CD4-positive, CD25-positive, alpha-beta regulatory T cell (primary cell): ENCODE results near the gene ZFR2. TPM values are rescaled to one million over a fixed set of nuclear protein-coding genes. Genes with fewer than 3 reads are reported as not detected.

ENCODE experiments used
- ATAC-seq, 2 donors: fragments of 150-1000 bp; cut with Tn5 transposase; one replicate each; pipeline ENCODE4 v1.10.0; 2021; ENCODE audit warnings: low read depth in 2 of 2, moderate number of reproducible peaks in 2 of 2, moderate library complexity in 1 of 2
- DNase-seq, 3 donors: peaks; one replicate each; pipeline versions ENCODE4 v3.0.0 to v3.0.0-alpha.2; 2012 to 2022; ENCODE audit warnings: mixed read lengths in 1 of 3
- H3K27ac ChIP-seq: one replicate; pipeline ENCODE4 v1.7.0; 2013; ENCODE audit warnings: mild to moderate bottlenecking, low read length; ENCODE audit not compliant: insufficient read depth, poor library complexity, severe bottlenecking
- H3K27me3 ChIP-seq: one replicate; pipeline ENCODE4 v1.7.0; 2013; ENCODE audit warnings: low read length; ENCODE audit not compliant: control insufficient read depth, insufficient read depth
- H3K36me3 ChIP-seq: one replicate; pipeline ENCODE4 v1.7.0; 2013; ENCODE audit warnings: mild to moderate bottlenecking, low read length, moderate library complexity; ENCODE audit not compliant: control insufficient read depth, insufficient read depth
- H3K4me1 ChIP-seq: 2 replicates; pipeline ENCODE4 v1.7.0; 2013; ENCODE audit warnings: mild to moderate bottlenecking, low read length; ENCODE audit not compliant: insufficient read depth, control insufficient read depth, poor library complexity, severe bottlenecking
- H3K4me3 ChIP-seq: one replicate; pipeline ENCODE4 v1.7.0; 2013; ENCODE audit warnings: low read depth, mild to moderate bottlenecking, low read length, moderate library complexity
- H3K9me3 ChIP-seq, 2 experiments: 1 replicate in 1 of 2; 2 replicates in 1 of 2; pipeline ENCODE4 v1.7.0; 2013; ENCODE audit warnings: low read length in 2 of 2, mild to moderate bottlenecking in 1 of 2, moderate library complexity in 1 of 2; ENCODE audit not compliant: control insufficient read depth in 2 of 2
- H3K27ac Mint-ChIP-seq, 3 donors: one replicate each; pipeline ENCODE4 v1.8.0; 2020 to 2022; ENCODE audit warnings: mild to moderate bottlenecking in 3 of 3, mixed read lengths in 3 of 3, moderate library complexity in 2 of 3
- H3K27me3 Mint-ChIP-seq: one replicate; pipeline ENCODE4 v1.8.0; 2022; ENCODE audit warnings: mild to moderate bottlenecking, mixed read lengths
- H3K36me3 Mint-ChIP-seq: one replicate; pipeline ENCODE4 v1.8.0; 2020; ENCODE audit warnings: mixed read lengths
- H3K4me1 Mint-ChIP-seq, 4 donors: one replicate each; pipeline ENCODE4 v1.8.0; 2020 to 2022; ENCODE audit warnings: mixed read lengths in 4 of 4, mild to moderate bottlenecking in 1 of 4
- H3K4me3 Mint-ChIP-seq, 4 donors: one replicate each; pipeline ENCODE4 v1.8.0; 2020 to 2022; ENCODE audit warnings: mild to moderate bottlenecking in 4 of 4, mixed read lengths in 4 of 4, moderate library complexity in 3 of 4
- H3K9me3 Mint-ChIP-seq, 7 donors: one replicate each; pipeline ENCODE4 v1.8.0; 2020 to 2022; ENCODE audit warnings: mixed read lengths in 7 of 7, mild to moderate bottlenecking in 3 of 7, moderate library complexity in 2 of 7
- polyA plus RNA-seq, 4 donors: library from polyadenylated mRNA; unstranded; fragments of 300-500 nt; fragmentation: Illumina TruSeq; gene quantifications; one replicate each; pipeline ENCODE4 v1.2.3, GENCODE V29; 2021
- total RNA-seq: library from RNA; stranded (reverse); gene quantifications from one replicate; pipeline ENCODE4 v1.2.3, GENCODE V29; 2022

ZFR2 gene
- total and polyA plus RNA-seq, 5 donors from 2014 or later: 0.06 to 1.3 (median 0.57) TPM; not detected in 1

- H3K27me3 Mint-ChIP-seq: no peaks in the 10 kb centered on the region
- H3K4me3 Mint-ChIP-seq: no peak overlapping the region
- H3K36me3 ChIP-seq: no peaks in the 10 kb centered on the region
- H3K9me3 Mint-ChIP-seq: peaks cover 0 to 2% (median 0%) of the 10 kb centered on the region in 7 donors
- H3K4me3 ChIP-seq: no peak overlapping the region
- no peak overlapping the region for H3K27ac ChIP-seq
- ATAC-seq (no peak), DNase-seq (no peak)
- no peaks in the 10 kb centered on the region for H3K27me3 ChIP-seq
- no peaks in the 10 kb centered on the region for H3K9me3 ChIP-seq
- H3K27ac Mint-ChIP-seq: peak overlapping the region in 1 of 3 donors; percentile 20
- no peaks in the 10 kb centered on the region for H3K36me3 Mint-ChIP-seq
- H3K4me1 ChIP-seq: peaks cover 39% of the 10 kb centered on the region
- H3K4me1 Mint-ChIP-seq: peaks cover 6 to 44% (median 26%) of the 10 kb centered on the region in 4 donors
Observed at GRCh38 chr19:3809881-3810707, 58.7 kb downstream of the ZFR2 start.

- Mint-ChIP-seq H3K27me3 (no peaks in the 10 kb centered on the region), H3K4me3 (peak overlapping the region in 1 of 4 donors; percentile 74), H3K36me3 (no peaks in the 10 kb centered on the region), H3K4me1 (peaks cover 0 to 30% (median 15%) of the 10 kb centered on the region in 4 donors), H3K9me3 (peaks cover 0 to 2% (median 0%) of the 10 kb centered on the region in 7 donors), H3K27ac (peak overlapping the region in 2 of 3 donors; percentile 69 to 94)
- ATAC-seq (no peak), DNase-seq (no peak)
- no peaks in the 10 kb centered on the region for H3K9me3 ChIP-seq
- H3K27ac ChIP-seq: no peak overlapping the region
- no peaks in the 10 kb centered on the region for H3K27me3 ChIP-seq
- no peak overlapping the region for H3K4me3 ChIP-seq
- peaks cover 26% of the 10 kb centered on the region for H3K4me1 ChIP-seq
- no peaks in the 10 kb centered on the region for H3K36me3 ChIP-seq
Observed at GRCh38 chr19:3808420-3809143, 60.3 kb downstream of the ZFR2 start.

- DNase-seq: no peak
- Histone ChIP-seq H3K9me3 (no peaks in the 10 kb centered on the region), H3K4me1 (peaks cover 18% of the 10 kb centered on the region), H3K27ac (no peak overlapping the region), H3K27me3 (no peaks in the 10 kb centered on the region), H3K36me3 (no peaks in the 10 kb centered on the region), H3K4me3 (no peak overlapping the region)
- Mint-ChIP-seq H3K9me3 (peaks cover 0 to 2% (median 0%) of the 10 kb centered on the region in 7 donors), H3K27ac (peak overlapping the region in 2 of 3 donors; percentile 77 to 94), H3K4me1 (peaks cover 0 to 23% (median 14%) of the 10 kb centered on the region in 4 donors), H3K4me3 (peak overlapping the region in 1 of 4 donors; percentile 74), H3K36me3 (no peaks in the 10 kb centered on the region), H3K27me3 (no peaks in the 10 kb centered on the region)
- ATAC-seq: no peak
Observed at GRCh38 chr19:3807574-3808354, 61.1 kb downstream of the ZFR2 start.

- peaks cover 11% of the 10 kb centered on the region for H3K4me1 ChIP-seq
- no peaks in the 10 kb centered on the region for H3K9me3 ChIP-seq
- H3K27me3 Mint-ChIP-seq: no peaks in the 10 kb centered on the region
- H3K4me3 Mint-ChIP-seq: no peak overlapping the region
- H3K4me1 Mint-ChIP-seq: peaks cover 0 to 19% (median 9%) of the 10 kb centered on the region in 4 donors
- H3K36me3 ChIP-seq: no peaks in the 10 kb centered on the region
- H3K27ac ChIP-seq: no peak overlapping the region
- no peak for DNase-seq
- ATAC-seq: no peak
- peaks cover 0 to 2% (median 0%) of the 10 kb centered on the region in 7 donors for H3K9me3 Mint-ChIP-seq
- no peaks in the 10 kb centered on the region for H3K36me3 Mint-ChIP-seq
- no peak overlapping the region for H3K27ac Mint-ChIP-seq
- H3K4me3 ChIP-seq: no peak overlapping the region
- no peaks in the 10 kb centered on the region for H3K27me3 ChIP-seq
Observed at GRCh38 chr19:3807131-3807480, 61.7 kb downstream of the ZFR2 start.

- no peak for ATAC-seq
- Histone ChIP-seq H3K27ac (no peak overlapping the region), H3K36me3 (no peaks in the 10 kb centered on the region), H3K4me1 (peaks cover 19% of the 10 kb centered on the region), H3K27me3 (no peaks in the 10 kb centered on the region), H3K4me3 (no peak overlapping the region), H3K9me3 (no peaks in the 10 kb centered on the region)
- peaks cover 0 to 2% (median 0%) of the 10 kb centered on the region in 7 donors for H3K9me3 Mint-ChIP-seq
- DNase-seq: no peak
- no peaks in the 10 kb centered on the region for H3K27me3 Mint-ChIP-seq
- no peak overlapping the region for H3K27ac Mint-ChIP-seq
- H3K4me3 Mint-ChIP-seq: no peak overlapping the region
- no peaks in the 10 kb centered on the region for H3K36me3 Mint-ChIP-seq
- peaks cover 0 to 20% (median 8%) of the 10 kb centered on the region in 4 donors for H3K4me1 Mint-ChIP-seq
Observed at GRCh38 chr19:3805859-3806258, 63.0 kb downstream of the ZFR2 start.

GRCh38 chr19:3804429-3804828 lies 64.4 kb downstream of the ZFR2 start:
- Mint-ChIP-seq H3K27ac (no peak overlapping the region), H3K4me3 (no peak overlapping the region), H3K9me3 (peaks cover 0 to 2% (median 0%) of the 10 kb centered on the region in 7 donors), H3K27me3 (no peaks in the 10 kb centered on the region), H3K36me3 (no peaks in the 10 kb centered on the region), H3K4me1 (peaks cover 0 to 20% (median 8%) of the 10 kb centered on the region in 4 donors)
- Histone ChIP-seq H3K9me3 (no peaks in the 10 kb centered on the region), H3K27ac (no peak overlapping the region), H3K36me3 (no peaks in the 10 kb centered on the region), H3K4me1 (peaks cover 11% of the 10 kb centered on the region), H3K4me3 (no peak overlapping the region), H3K27me3 (no peaks in the 10 kb centered on the region)
- ATAC-seq (no peak), DNase-seq (no peak)

- Mint-ChIP-seq H3K9me3 (peaks cover 0 to 2% (median 0%) of the 10 kb centered on the region in 7 donors), H3K27ac (no peak overlapping the region)
- H3K4me1 ChIP-seq: peaks cover 11% of the 10 kb centered on the region
Observed at GRCh38 chr19:3803986-3804385, 64.9 kb downstream of the ZFR2 start.

More at GRCh38 chr19:3803986-3804385, 64.9 kb downstream of the ZFR2 start:
- Histone ChIP-seq H3K27ac (no peak overlapping the region), H3K36me3 (no peaks in the 10 kb centered on the region), H3K27me3 (no peaks in the 10 kb centered on the region), H3K4me3 (no peak overlapping the region), H3K9me3 (no peaks in the 10 kb centered on the region)
- DNase-seq (no peak), ATAC-seq (no peak)
- Mint-ChIP-seq H3K36me3 (no peaks in the 10 kb centered on the region), H3K27me3 (no peaks in the 10 kb centered on the region), H3K4me1 (peaks cover 0 to 23% (median 6%) of the 10 kb centered on the region in 4 donors), H3K4me3 (no peak overlapping the region)
